NCI-H2107 treated with DMSO at 0.1 percent for 48 hours (cell line): ENCODE results near the gene CCNY.

ENCODE experiments used
- DNase-seq: peaks from one replicate; lab custom pipeline; 2025; ENCODE audit not compliant: unreplicated experiment; lab: John Stamatoyannopoulos, UW

CCNY gene

GRCh38 chr10:35448687-35449662, 112.7 kb downstream of the CCNY start:
- no peak for DNase-seq

DNA sequence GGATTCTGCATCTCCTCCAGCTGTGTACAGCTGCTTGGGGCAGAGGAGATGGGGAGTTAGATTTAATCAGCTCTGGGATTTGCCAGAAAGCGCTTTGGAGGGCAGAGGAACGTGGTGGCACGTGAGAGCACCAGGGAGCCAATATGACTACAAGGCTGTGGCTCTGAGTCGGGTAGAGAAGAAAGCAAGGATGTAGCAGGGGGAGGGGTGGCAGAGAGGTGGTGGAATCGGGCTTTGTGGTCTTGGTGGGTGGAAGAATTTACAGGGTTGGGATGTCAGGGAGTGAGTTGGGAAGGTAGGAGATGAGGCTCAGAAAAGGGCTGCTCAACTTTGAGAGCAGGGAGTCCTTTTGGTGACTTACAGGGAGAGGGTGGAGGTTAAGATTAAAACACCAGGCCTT, 113.6 kb downstream of the CCNY start:
- no peak for DNase-seq

GRCh38 chr10:35451151-35452016, 115.1 kb downstream of the CCNY start:
- no peak for DNase-seq

- no peak for DNase-seq
Observed at GRCh38 chr10:35452171-35452570, 115.9 kb downstream of the CCNY start.

GRCh38 chr10:35452847-35453246, 116.5 kb downstream of the CCNY start:
- no peak for DNase-seq

GRCh38 chr10:35453855-35454532, 117.7 kb downstream of the CCNY start:
- DNase-seq: no peak

- no peak for DNase-seq
Observed at GRCh38 chr10:35456153-35456720, 119.9 kb downstream of the CCNY start.

GRCh38 chr10:35456784-35457183, 120.5 kb downstream of the CCNY start:
- no peak for DNase-seq

- DNase-seq: no peak
Observed at GRCh38 chr10:35458500-35459448, 122.5 kb downstream of the CCNY start.

- DNase-seq: no peak
Observed at GRCh38 chr10:35459449-35459847, 123.1 kb downstream of the CCNY start.

DNA sequence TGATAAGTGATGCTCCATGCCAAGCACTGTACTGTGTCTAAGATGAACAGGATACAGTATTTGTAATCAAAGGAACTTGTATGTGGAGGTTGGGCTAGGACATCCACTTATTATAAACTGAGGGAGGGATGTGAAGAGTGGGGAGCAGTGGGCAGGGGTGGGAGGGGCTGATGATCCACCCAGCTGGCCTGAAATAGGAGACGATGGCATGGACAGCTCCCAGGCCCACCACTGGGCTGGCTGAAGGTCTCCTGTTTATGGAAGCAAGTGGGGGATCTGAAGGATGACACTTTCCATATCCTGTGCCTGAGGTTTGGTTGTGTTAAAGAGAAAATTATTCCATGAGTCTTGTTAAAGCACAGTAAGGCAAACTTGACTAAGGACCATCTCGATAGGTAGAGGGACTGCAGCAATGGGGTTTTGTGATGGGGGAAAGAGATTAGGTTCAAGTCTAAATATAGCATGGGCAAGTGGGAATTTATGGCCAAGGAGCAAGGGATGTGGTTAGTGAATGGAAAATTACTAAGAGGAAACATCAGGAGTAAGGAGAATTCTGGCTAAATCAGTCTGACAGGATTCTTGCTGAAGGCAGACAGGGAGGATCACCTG, 124.6 kb downstream of the CCNY start:
- no peak for DNase-seq

DNA sequence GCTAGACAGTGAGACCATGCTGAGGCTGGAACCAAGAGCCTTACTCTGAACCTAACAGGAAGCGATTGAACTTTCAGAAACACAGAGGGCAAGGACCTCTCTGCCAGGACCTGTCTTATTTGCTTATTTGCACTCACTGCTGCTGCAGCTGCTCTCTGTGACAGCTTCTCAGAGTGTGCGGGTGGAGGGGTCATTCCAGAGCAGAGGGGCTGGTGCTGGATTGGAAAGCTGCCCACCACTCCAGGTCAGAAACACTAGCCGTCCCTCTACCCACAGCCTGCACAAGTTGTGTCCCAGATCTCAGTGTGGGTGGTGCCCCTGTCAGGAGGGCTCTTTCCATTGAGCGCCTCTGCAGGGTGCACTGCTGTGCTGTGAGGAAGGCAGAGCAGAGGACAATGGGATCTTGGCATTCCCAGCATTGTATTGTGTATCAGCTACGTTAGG, 126.2 kb downstream of the CCNY start:
- DNase-seq: no peak

- DNase-seq: no peak
Observed at GRCh38 chr10:35463105-35463867, 127.0 kb downstream of the CCNY start.

DNA sequence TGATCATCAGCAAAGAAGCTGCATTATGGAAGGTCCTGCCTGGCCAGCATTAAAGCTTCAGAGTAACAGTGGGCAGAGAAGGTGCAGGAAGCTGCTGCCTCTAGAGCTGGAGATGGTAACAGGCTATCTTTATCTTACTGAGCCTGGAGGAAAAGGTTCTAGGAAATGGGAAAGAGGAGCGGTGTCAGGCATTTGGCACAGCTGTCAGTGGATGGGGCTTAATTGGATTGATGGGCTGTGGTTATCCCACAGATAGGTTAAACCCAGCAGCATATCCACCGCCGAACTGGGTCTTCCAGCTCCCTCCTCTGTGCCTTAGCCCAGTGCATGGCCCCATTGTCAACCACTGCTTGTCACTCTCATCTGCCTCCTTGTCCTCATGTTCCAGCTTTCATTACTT, 127.6 kb downstream of the CCNY start:
- DNase-seq: no peak

DNA sequence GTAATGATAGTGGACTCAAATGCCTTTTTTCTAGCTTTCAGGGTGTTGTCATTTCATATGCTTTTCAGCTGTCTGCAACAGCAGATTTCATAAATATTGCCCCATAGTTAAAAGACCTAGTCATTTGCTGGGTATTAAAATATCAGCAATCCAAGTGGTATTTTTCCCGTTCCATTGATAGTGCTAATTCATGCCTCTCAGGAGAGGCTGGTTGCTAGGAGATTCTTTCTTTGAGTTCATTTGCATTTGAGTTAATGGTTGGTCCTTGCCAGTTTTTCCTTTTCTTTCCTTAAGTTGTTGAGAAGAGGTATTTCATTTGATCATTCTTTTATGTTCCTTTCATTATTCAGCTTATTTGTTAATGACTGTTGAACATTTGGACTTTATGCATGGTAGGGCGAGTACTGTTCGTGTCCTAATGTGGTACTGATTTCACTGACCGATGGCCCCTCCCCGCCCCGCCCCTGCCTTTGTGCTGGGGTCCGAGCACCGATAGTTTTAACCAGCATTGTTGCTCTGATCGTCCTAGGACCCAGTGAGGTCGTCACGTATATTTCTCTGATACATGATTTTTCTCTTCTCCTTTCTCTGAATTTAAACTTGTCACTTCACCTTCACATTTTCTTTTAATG, 128.6 kb downstream of the CCNY start:
- no peak for DNase-seq

DNA sequence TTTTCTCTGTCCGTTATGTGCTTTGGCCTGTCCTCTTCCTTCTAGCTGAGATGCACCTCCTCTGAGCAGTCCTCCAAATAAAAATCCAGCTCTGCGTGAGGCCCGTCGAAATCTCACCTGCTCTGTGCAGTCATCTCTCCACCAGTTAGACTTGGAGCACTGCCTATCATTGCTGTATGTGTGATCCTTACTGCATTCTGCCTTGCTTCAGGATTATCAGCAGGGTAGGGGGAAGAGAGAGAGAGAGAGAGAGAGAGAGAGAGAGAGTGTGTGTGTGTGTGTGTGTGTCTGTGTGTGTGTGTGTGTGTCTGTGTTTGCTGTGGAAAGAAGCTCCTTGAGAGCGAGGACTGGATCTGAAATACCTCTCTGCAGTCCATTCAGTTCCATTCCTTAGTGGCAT, 129.4 kb downstream of the CCNY start:
- DNase-seq: no peak

DNA sequence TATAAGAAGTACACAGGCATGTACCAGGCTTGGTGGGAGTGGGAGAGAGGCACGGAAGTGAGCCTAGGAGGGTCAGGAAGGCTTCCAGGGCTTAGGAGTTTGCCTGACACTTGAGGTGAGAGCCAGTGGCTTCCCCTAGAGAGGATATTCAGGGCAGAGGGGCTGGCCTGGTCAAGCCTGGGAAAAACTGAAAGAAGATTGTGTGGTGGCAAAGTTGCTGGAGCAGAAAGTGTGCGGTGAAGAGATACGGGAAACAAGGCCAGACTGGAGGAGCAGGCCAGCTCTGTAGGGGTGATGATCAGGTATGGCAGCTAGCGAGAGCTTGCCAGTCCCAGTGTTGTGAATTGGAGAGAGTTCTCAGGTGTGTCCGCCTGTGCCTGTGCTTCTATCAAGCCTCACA, 129.9 kb downstream of the CCNY start:
- DNase-seq: no peak

DNA sequence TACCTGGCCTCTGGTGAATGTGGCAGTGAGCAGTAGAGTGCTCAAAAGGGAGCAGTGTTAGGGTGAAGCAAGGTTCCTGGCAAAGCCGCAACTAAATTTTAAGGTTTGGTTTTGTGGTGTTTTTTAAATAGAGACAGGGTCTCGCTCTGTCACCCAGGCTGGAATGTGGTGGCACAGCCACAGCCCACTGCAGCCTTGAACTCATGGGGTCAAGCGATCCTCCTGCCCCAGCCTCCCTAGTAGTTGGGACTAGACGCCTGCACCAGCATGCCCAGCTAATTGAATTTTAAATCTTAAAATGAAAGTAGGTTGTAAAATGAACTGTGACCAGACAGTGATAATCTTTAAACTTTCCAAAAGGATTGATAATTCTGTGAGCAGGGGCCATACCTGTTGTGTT, 130.4 kb downstream of the CCNY start:
- no peak for DNase-seq
